IMR-90 (cell line): ENCODE measurements around the gene PTX4. TPM values are rescaled to one million over a fixed set of nuclear protein-coding genes. Genes with fewer than 3 reads are reported as not detected.

Experiments used
- ATAC-seq: fragments of 200-7000 bp; cut with Tn5 transposase; 2 replicates; pipeline ENCODE4 v1.9.1; 2020; ENCODE audit warnings: low read depth, mild to moderate bottlenecking, moderate library complexity
- BruUV-seq: library from RNA; stranded (reverse); fragments of 400-500 nt; replicated peaks from 2 replicates; lab custom pipeline; 2021; lab: Mats Ljungman, UMichigan
- CTCF ChIA-PET: fragments of 300-600 bp; formaldehyde crosslinking; extraction: SDS; loops from one replicate; lab custom pipeline; 2021; ENCODE audit warnings: antibody characterized with exemption; lab: Yijun Ruan, JAX
- POLR2A ChIA-PET: fragments of 300-600 bp; sonication (Branson Sonifier 250); formaldehyde crosslinking; loops from one replicate; lab custom pipeline; 2022; ENCODE audit warnings: antibody characterized with exemption; ENCODE audit not compliant: unreplicated experiment; lab: Charles Lee
- DNase-seq: peaks from one replicate; pipeline ENCODE4 v3.0.0; 2013
- H2AFZ ChIP-seq: replicated peaks from 2 replicates; pipeline ENCODE3; 2013; ENCODE audit warnings: low read length, mild to moderate bottlenecking; ENCODE audit not compliant: poor library complexity
- H2AK5ac ChIP-seq: 2 replicates; pipeline ENCODE4 v1.6.1; 2013; ENCODE audit warnings: low read depth, low read length, inconsistent platforms
- H2AK9ac ChIP-seq: replicated peaks from 2 replicates; pipeline ENCODE3; 2013; ENCODE audit warnings: mild to moderate bottlenecking, low read depth, low read length, moderate library complexity; ENCODE audit not compliant: poor library complexity
- H2BK120ac ChIP-seq: 2 replicates; pipeline ENCODE4 v1.6.1; 2013; ENCODE audit warnings: low read depth, low read length, inconsistent platforms
- H2BK15ac ChIP-seq: 3 replicates; pipeline ENCODE4 v1.6.1; 2013; ENCODE audit warnings: low read depth, low read length, inconsistent platforms
- H2BK20ac ChIP-seq: 2 replicates; pipeline ENCODE4 v1.6.1; 2013; ENCODE audit warnings: low read depth, mild to moderate bottlenecking, inconsistent platforms, low read length, moderate library complexity
- H2BK5ac ChIP-seq: 2 replicates; pipeline ENCODE4 v1.6.1; 2013; ENCODE audit warnings: mild to moderate bottlenecking, low read depth, low read length, inconsistent platforms; ENCODE audit not compliant: poor library complexity, severe bottlenecking
- H3K14ac ChIP-seq: replicated peaks from 2 replicates; pipeline ENCODE4 v1.6.1; 2013; ENCODE audit warnings: low read depth, low read length, inconsistent platforms
- H3K18ac ChIP-seq: 2 replicates; pipeline ENCODE4 v1.6.1; 2013; ENCODE audit warnings: low read depth, low read length, control low read depth
- H3K23ac ChIP-seq: 2 replicates; pipeline ENCODE4 v1.6.1; 2013; ENCODE audit warnings: low read depth, low read length, inconsistent platforms
- H3K27ac ChIP-seq: 2 replicates; pipeline ENCODE4 v1.5.1; 2013; ENCODE audit warnings: mild to moderate bottlenecking, control low read depth, low read length; ENCODE audit not compliant: insufficient read depth
- H3K27me3 ChIP-seq: 2 replicates; pipeline ENCODE4 v1.6.1; 2013; ENCODE audit warnings: low read length; ENCODE audit not compliant: control insufficient read depth, insufficient read depth
- H3K36me3 ChIP-seq: 2 replicates; pipeline ENCODE4 v1.6.1; 2013; ENCODE audit warnings: low read length, mixed read lengths; ENCODE audit not compliant: control insufficient read depth, insufficient read depth
- H3K4ac ChIP-seq: 2 replicates; pipeline ENCODE4 v1.6.1; 2013; ENCODE audit warnings: low read depth, low read length, inconsistent platforms
- H3K4me1 ChIP-seq: 2 replicates; pipeline ENCODE4 v1.6.1; 2013; ENCODE audit warnings: low read length, mixed read lengths; ENCODE audit not compliant: control insufficient read depth, insufficient read depth
- H3K4me2 ChIP-seq: 2 replicates; pipeline ENCODE4 v1.6.1; 2013; ENCODE audit warnings: low read depth, mild to moderate bottlenecking, control low read depth, low read length, moderate library complexity
- H3K4me3 ChIP-seq: 2 replicates; pipeline ENCODE4 v1.5.1; 2013; ENCODE audit warnings: low read depth, mild to moderate bottlenecking, control low read depth, low read length, moderate library complexity; ENCODE audit not compliant: insufficient read depth
- H3K56ac ChIP-seq: 2 replicates; pipeline ENCODE4 v1.6.1; 2013; ENCODE audit warnings: low read length, inconsistent platforms; ENCODE audit not compliant: insufficient read depth; ENCODE audit errors: extremely low read depth
- H3K79me1 ChIP-seq, 2 experiments: 2 replicates each; pipeline ENCODE4 v1.6.1; 2013; ENCODE audit warnings: low read length in 2 of 2, inconsistent platforms in 1 of 2, low read depth in 1 of 2
- H3K9ac ChIP-seq: 2 replicates; pipeline ENCODE4 v1.6.1; 2013; ENCODE audit warnings: low read depth, low read length, control low read depth
- H3K9me1 ChIP-seq: 2 replicates; pipeline ENCODE4 v1.6.1; 2013; ENCODE audit warnings: low read length, inconsistent platforms; ENCODE audit not compliant: insufficient read depth
- H3K9me3 ChIP-seq: 2 replicates; pipeline ENCODE4 v1.6.1; 2013; ENCODE audit warnings: low read length; ENCODE audit not compliant: control insufficient read depth, insufficient read depth
- H4K20me1 ChIP-seq: 2 replicates; pipeline ENCODE4 v1.6.1; 2013; ENCODE audit warnings: low read length, inconsistent platforms; ENCODE audit not compliant: insufficient read depth
- H4K5ac ChIP-seq: 2 replicates; pipeline ENCODE4 v1.6.1; 2013; ENCODE audit warnings: mild to moderate bottlenecking, low read depth, low read length, control low read depth
- H4K8ac ChIP-seq, 2 experiments: 2 replicates each; pipeline ENCODE4 v1.6.1; 2013; ENCODE audit warnings: low read depth in 2 of 2, low read length in 2 of 2, control low read depth in 1 of 2, inconsistent platforms in 1 of 2
- H4K91ac ChIP-seq: 2 replicates; pipeline ENCODE4 v1.6.1; 2013; ENCODE audit warnings: low read depth, low read length, inconsistent platforms; ENCODE audit not compliant: insufficient read depth
- CEBPB ChIP-seq: IDR thresholded peaks from 2 replicates; pipeline ENCODE4 v1.6.1; 2012; ENCODE audit warnings: low read depth, low read length, improper control_type of control experiment
- FOS ChIP-seq: fragments of 150-350 bp; IDR thresholded peaks from 2 replicates; pipeline ENCODE4 v1.6.1; 2016; ENCODE audit warnings: low read depth, low read length
- MAFK ChIP-seq: IDR thresholded peaks from 2 replicates; pipeline ENCODE4 v1.6.1; 2012; ENCODE audit warnings: low read depth, low read length, improper control_type of control experiment
- MAZ ChIP-seq: IDR thresholded peaks from 2 replicates; pipeline ENCODE4 v1.6.1; 2012; ENCODE audit warnings: low read depth, mild to moderate bottlenecking, low read length, improper control_type of control experiment, moderate library complexity, borderline replicate concordance
- MXI1 ChIP-seq: IDR thresholded peaks from 2 replicates; pipeline ENCODE4 v1.6.1; 2012; ENCODE audit warnings: low read depth, mild to moderate bottlenecking, low read length, moderate library complexity, borderline replicate concordance
- NFE2L2 ChIP-seq: fragments of 150-350 bp; IDR thresholded peaks from 2 replicates; pipeline ENCODE4 v1.6.1; 2016; ENCODE audit warnings: low read depth, mild to moderate bottlenecking, low read length
- POLR2A ChIP-seq: IDR thresholded peaks from 2 replicates; pipeline ENCODE4 v1.6.1; 2012; ENCODE audit warnings: mild to moderate bottlenecking, low read depth, low read length
- WGBS, 2 experiments: methylation state at CpG; one replicate each; pipeline versions ENCODE4 v1.1.5 to v1.1.7; 2013; ENCODE audit warnings: missing lambda C conversion rate in 2 of 2; ENCODE audit not compliant: insufficient read length in 1 of 2; ENCODE audit errors: extremely low coverage in 2 of 2; 5-methylcytosine and 5-hydroxymethylcytosine counted together
- dilution Hi-C: fragments of 300-500 bp; cut with HindIII; formaldehyde crosslinking; loops from one replicate; pipeline ENCODE4 v1.14.3; 2018; ENCODE audit warnings: low sequenced_read_pairs; ENCODE audit not compliant: unreplicated experiment
- in situ Hi-C: fragments of 300-500 bp; cut with MboI; formaldehyde crosslinking; loops from 3 replicates; pipeline ENCODE4 v1.14.3; 2019; ENCODE audit warnings: low sequenced_read_pairs, inconsistent platforms, mixed read lengths
- intact Hi-C: fragments of 100-400 bp; cut with micrococcal nuclease; formaldehyde crosslinking; loops from 2 replicates; pipeline ENCODE4 v1.10.0; 2022
- polyA plus RNA-seq, 3 experiments: library from polyadenylated mRNA; depleted of rRNA; stranded (reverse); fragments of >200 nt; gene quantifications; 2 replicates each; pipeline ENCODE4 v1.2.3, GENCODE V29; 2012; ENCODE audit warnings: low replicate concordance in 1 of 3
- total RNA-seq: library from RNA; depleted of rRNA; stranded (reverse); fragments of >200 nt; gene quantifications from 2 replicates; pipeline ENCODE4 v1.2.3, GENCODE V29; 2012

The PTX4 gene
- total and polyA plus RNA-seq, 2 of the 4 experiments (the other 2 are of a cell fraction) = 0.07 TPM; not detected in 1

GRCh38 chr16:1494711-1495110, 6.0 kb upstream of the PTX4 start:
- Histone ChIP-seq H3K23ac (no peak overlapping the region), H3K4me3 (no peak overlapping the region), H3K9ac (no peak overlapping the region), H3K27me3 (no peaks in the 10 kb centered on the region), H2BK15ac (no peak overlapping the region), H4K20me1 (peaks cover 13% of the 10 kb centered on the region; the same call in 1 of the 2 replicates), H4K5ac (no peak overlapping the region), H3K56ac (no peak overlapping the region), H3K18ac (no peak overlapping the region), H3K79me1 (peaks cover 6 to 35% of the 10 kb centered on the region in 2 experiments), H2BK120ac (no peak overlapping the region), H2BK20ac (no peak overlapping the region), H3K4me1 (peaks cover 12% of the 10 kb centered on the region), H3K9me3 (no peaks in the 10 kb centered on the region), H2AK5ac (no peak overlapping the region), H4K91ac (no peak overlapping the region), H2AFZ (peak overlapping the region; percentile 99), H2BK5ac (no peak overlapping the region), H3K4ac (no peak overlapping the region), H3K14ac (no peak overlapping the region), H2AK9ac (peak overlapping the region; percentile 97), H3K36me3 (peaks cover 27% of the 10 kb centered on the region), H3K9me1 (peaks cover 7% of the 10 kb centered on the region), H3K27ac (no peak overlapping the region), H3K4me2 (no peak overlapping the region), H4K8ac (no peak overlapping the region; a peak in 1 of 4 replicates)
- peak; percentile 15 for DNase-seq
- 0 out of 2 replicates have a peak, but pooled peaks have one; percentile 36 for TF ChIP-seq MXI1
- TF ChIP-seq FOS = no peak
- TF ChIP-seq CEBPB = no peak
- TF ChIP-seq MAFK = no peak
- TF ChIP-seq POLR2A = no peak
- TF ChIP-seq NFE2L2 = no peak
- no peak for TF ChIP-seq MAZ
- in situ Hi-C loops (no loop called here), intact Hi-C loops (loop anchor here (5.0 kb wide), 2 partner anchors 118 to 213 kb away; partner anchors contain the start of genes CRAMP1, IFT140 and MAPK8IP3), dilution Hi-C loops (no loop called here)
- CTCF ChIA-PET = no interaction called here
- POLR2A ChIA-PET = interaction anchor here (1.2 kb wide), 1 partner anchor 74 kb away, joined by 4 read pairs; the partner anchor contains the start of gene UQCC4
- no peak for ATAC-seq
- no TSS peak for BruUV-seq
- WGBS, 2 experiments = no CpG with 5 or more reads among the region's 13 CpGs
